Cardiac muscle cell (in vitro differentiated cells and primary cell): ENCODE data around the gene MNS1. TPM values are rescaled to one million over a fixed set of nuclear protein-coding genes. Genes with fewer than 3 reads are reported as not detected.
A peak's percentile ranks its signal among the peaks of the same experiment; 100 is the strongest.

Experiments
- DNase-seq, 2 donors: peaks; one replicate each; pipeline versions ENCODE4 v3.0.0 to v3.0.0-alpha.2; 2010 to 2017; ENCODE audit warnings: low read depth in 1 of 2, low spot score in 1 of 2
- H3K27ac ChIP-seq: fragments of 200-600 bp; sonication (generic); 2 replicates; pipeline ENCODE4 v1.5.1; 2016
- H3K27me3 ChIP-seq: fragments of 200-600 bp; sonication (generic); 2 replicates; pipeline ENCODE4 v1.6.0; 2016; ENCODE audit warnings: control low read depth
- H3K36me3 ChIP-seq: fragments of 200-600 bp; sonication (generic); 2 replicates; pipeline ENCODE4 v1.5.1; 2016; ENCODE audit warnings: control low read depth
- H3K4me1 ChIP-seq: fragments of 200-600 bp; sonication (generic); 2 replicates; pipeline ENCODE4 v1.8.1; 2017; ENCODE audit warnings: low read depth, mild to moderate bottlenecking, mixed run types
- H3K4me3 ChIP-seq: fragments of 200-600 bp; sonication (generic); 2 replicates; pipeline ENCODE4 v1.5.1; 2016; ENCODE audit warnings: mild to moderate bottlenecking
- H3K9me3 ChIP-seq: fragments of 200-600 bp; sonication (generic); 2 replicates; pipeline ENCODE4 v1.5.1; 2017; ENCODE audit warnings: low read depth, mild to moderate bottlenecking, control low read depth
- polyA plus RNA-seq: library from polyadenylated mRNA; unstranded; fragments of >200 nt; fragmentation: Nextera tagmentation; extraction: Ambion mirVana; gene quantifications from 2 replicates; pipeline ENCODE4 v1.2.1, GENCODE V29; 2016
- total RNA-seq: library from RNA; depleted of rRNA; stranded (reverse); fragments of >200 nt; gene quantifications from 2 replicates; pipeline ENCODE4 v1.2.3, GENCODE V29; 2016
- TF ChIP-seq, protein P1 (sequence below): IDR thresholded peaks from 2 replicates; pipeline ENCODE4 v1.5.1; 2012; ENCODE audit warnings: low read depth, mild to moderate bottlenecking, low read length

The MNS1 gene
- total and polyA plus RNA-seq, 2 experiments from 2014 or later = 0.91 to 1.5 TPM

- Histone ChIP-seq H3K4me3 (no peak overlapping the region), H3K27ac (no peak overlapping the region), H3K36me3 (no peaks in the 10 kb centered on the region), H3K9me3 (no peaks in the 10 kb centered on the region), H3K4me1 (no peaks in the 10 kb centered on the region), H3K27me3 (no peaks in the 10 kb centered on the region)
- TF ChIP-seq, protein P1, sequence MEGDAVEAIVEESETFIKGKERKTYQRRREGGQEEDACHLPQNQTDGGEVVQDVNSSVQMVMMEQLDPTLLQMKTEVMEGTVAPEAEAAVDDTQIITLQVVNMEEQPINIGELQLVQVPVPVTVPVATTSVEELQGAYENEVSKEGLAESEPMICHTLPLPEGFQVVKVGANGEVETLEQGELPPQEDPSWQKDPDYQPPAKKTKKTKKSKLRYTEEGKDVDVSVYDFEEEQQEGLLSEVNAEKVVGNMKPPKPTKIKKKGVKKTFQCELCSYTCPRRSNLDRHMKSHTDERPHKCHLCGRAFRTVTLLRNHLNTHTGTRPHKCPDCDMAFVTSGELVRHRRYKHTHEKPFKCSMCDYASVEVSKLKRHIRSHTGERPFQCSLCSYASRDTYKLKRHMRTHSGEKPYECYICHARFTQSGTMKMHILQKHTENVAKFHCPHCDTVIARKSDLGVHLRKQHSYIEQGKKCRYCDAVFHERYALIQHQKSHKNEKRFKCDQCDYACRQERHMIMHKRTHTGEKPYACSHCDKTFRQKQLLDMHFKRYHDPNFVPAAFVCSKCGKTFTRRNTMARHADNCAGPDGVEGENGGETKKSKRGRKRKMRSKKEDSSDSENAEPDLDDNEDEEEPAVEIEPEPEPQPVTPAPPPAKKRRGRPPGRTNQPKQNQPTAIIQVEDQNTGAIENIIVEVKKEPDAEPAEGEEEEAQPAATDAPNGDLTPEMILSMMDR = no peak
- no peak for DNase-seq
These were observed 4.0 kb downstream of the MNS1 start for GRCh38 chr15:56460947-56461346.

- no peaks in the 10 kb centered on the region for H3K4me1 ChIP-seq
- TF ChIP-seq, protein P1 = no peak
- H3K27me3 ChIP-seq = no peaks in the 10 kb centered on the region
- no peak overlapping the region for H3K27ac ChIP-seq
- no peaks in the 10 kb centered on the region for H3K36me3 ChIP-seq
- DNase-seq = peak in 1 of 2 donors; percentile 7
- H3K9me3 ChIP-seq = no peaks in the 10 kb centered on the region
- H3K4me3 ChIP-seq = no peak overlapping the region
These were observed 4.9 kb downstream of the MNS1 start for GRCh38 chr15:56460071-56460470.

DNA sequence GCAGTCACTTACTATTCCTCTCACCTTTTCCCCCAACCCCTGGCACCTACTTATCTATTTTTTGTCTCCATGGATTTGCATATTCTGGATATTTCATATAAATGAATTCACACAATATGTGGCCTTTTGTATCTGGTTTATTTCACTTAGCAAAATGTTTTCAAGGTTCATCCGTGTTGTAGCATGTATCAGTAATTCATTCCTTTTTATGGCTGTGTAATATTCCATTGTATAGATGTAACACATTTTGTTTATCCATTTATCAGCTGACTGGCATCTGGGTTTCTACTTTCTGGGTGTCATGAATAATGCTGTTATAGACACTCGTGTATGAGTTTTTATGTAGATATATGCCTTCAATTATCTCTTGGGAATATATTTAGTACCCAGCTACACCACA is 5.8 kb downstream of the MNS1 start:
- Histone ChIP-seq H3K4me3 (no peak overlapping the region), H3K36me3 (no peaks in the 10 kb centered on the region), H3K27ac (no peak overlapping the region), H3K27me3 (no peaks in the 10 kb centered on the region), H3K9me3 (no peaks in the 10 kb centered on the region), H3K4me1 (no peaks in the 10 kb centered on the region)
- TF ChIP-seq, protein P1 = no peak
- no peak for DNase-seq

DNA sequence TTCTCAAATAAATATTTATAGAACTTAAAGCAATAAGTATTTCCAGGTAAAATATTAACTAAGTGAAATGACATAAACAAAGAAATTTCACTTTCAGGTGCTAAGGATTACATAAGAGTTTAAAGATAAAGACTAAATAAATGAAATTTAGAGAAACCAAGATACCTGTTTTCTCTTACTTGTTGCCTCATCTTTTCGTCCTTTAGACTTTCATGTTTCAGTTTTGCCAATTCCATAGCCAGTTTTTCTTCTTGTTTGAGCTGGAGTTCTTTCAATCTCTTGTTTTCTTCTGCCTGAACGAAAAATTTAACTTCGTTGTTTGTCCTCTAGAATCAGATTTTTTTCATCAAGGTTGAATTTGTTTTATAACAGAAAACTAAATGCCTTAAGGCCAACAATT is 8.7 kb downstream of the MNS1 start:
- H3K27ac ChIP-seq = no peak overlapping the region
- DNase-seq = no peak
- no peaks in the 10 kb centered on the region for H3K36me3 ChIP-seq
- no peak overlapping the region for H3K4me3 ChIP-seq
- H3K9me3 ChIP-seq = no peaks in the 10 kb centered on the region
- TF ChIP-seq, protein P1 = no peak
- no peaks in the 10 kb centered on the region for H3K27me3 ChIP-seq
- H3K4me1 ChIP-seq = no peaks in the 10 kb centered on the region

- no peak overlapping the region for H3K4me3 ChIP-seq
- H3K9me3 ChIP-seq = no peaks in the 10 kb centered on the region
- no peaks in the 10 kb centered on the region for H3K27me3 ChIP-seq
- DNase-seq = peak in 1 of 2 donors; percentile 18
- no peaks in the 10 kb centered on the region for H3K4me1 ChIP-seq
- TF ChIP-seq, protein P1 = no peak
- no peaks in the 10 kb centered on the region for H3K36me3 ChIP-seq
- H3K27ac ChIP-seq = no peak overlapping the region
These were observed 10.1 kb downstream of the MNS1 start for GRCh38 chr15:56454836-56455235.

DNA sequence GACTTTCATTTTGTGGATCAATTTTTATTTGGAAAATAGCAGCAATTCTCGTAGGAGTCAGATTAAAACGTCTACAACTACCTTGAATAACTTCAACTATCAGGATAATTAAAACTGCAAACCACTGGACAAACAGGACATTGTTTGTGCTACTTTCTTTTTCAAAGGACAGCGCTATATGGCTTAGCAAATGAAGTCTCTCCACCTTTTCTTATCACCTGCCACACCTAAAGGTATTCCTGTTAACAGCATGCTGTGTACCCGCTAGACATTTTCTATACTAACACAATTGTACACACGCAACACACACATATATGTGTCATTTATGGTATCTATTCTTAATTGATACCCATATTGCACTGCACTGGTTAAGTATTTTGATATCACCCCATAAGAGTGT is 19.2 kb downstream of the MNS1 start:
- TF ChIP-seq, protein P1 = no peak
- no peak for DNase-seq
- Histone ChIP-seq H3K4me3 (no peak overlapping the region), H3K9me3 (no peaks in the 10 kb centered on the region), H3K36me3 (no peaks in the 10 kb centered on the region), H3K4me1 (peaks cover 5% of the 10 kb centered on the region), H3K27me3 (no peaks in the 10 kb centered on the region), H3K27ac (no peak overlapping the region)
